ENCODE measurements around the gene GHDC. TPM values are rescaled to one million over a fixed set of nuclear protein-coding genes. Genes with fewer than 3 reads are reported as not detected.

Gene GHDC
- total and polyA plus RNA-seq, 2 of the 13 experiments (the other 11 are each of a cell fraction or from before 2014, with no cell fraction given): 15.4 to 22.5 TPM

- TF ChIP-seq ZSCAN5A (CRISPR knock-in tag; IDR thresholded peaks at IDR 0.05; ENCODE audit: borderline replicate concordance) (0 out of 2 replicates have a peak, but pooled peaks have one; percentile 28), IRX3 (CRISPR knock-in tag; IDR thresholded peaks at IDR 0.05; ENCODE audit: borderline replicate concordance, low read depth) (peak; percentile 87; the same call in 1 of the 2 replicates), PAX8 (CRISPR knock-in tag; IDR thresholded peaks at IDR 0.05; ENCODE audit: borderline replicate concordance) (0 out of 2 replicates have a peak, but pooled peaks have one; percentile 68), AHR (CRISPR knock-in tag; IDR thresholded peaks at IDR 0.05) (peak; percentile 88; the same call in 1 of the 2 replicates), USF2 (IDR thresholded peaks at IDR 0.05; ENCODE audit: low read depth, low read length) (no peak), USF2 (CRISPR knock-in tag; IDR thresholded peaks at IDR 0.05; ENCODE audit: borderline replicate concordance) (no peak), ELF1 (CRISPR knock-in tag; IDR thresholded peaks at IDR 0.05) (0 out of 2 replicates have a peak, but pooled peaks have one; percentile 16), HNRNPUL1 (IDR thresholded peaks at IDR 0.05; ENCODE audit: low read depth, low read length) (no peak), ZNF75D (CRISPR knock-in tag; IDR thresholded peaks at IDR 0.05; ENCODE audit: borderline replicate concordance) (peak; percentile 49; the same call in 1 of the 2 replicates), AHDC1 (CRISPR knock-in tag; IDR thresholded peaks at IDR 0.05; ENCODE audit: borderline replicate concordance) (no peak), KDM5B (CRISPR knock-in tag; IDR thresholded peaks at IDR 0.05; ENCODE audit: borderline replicate concordance) (peak; percentile 93; the same call in 1 of the 2 replicates), CTCF (CRISPR knock-in tag; IDR thresholded peaks at IDR 0.05) (no peak), RELA (CRISPR knock-in tag; IDR thresholded peaks at IDR 0.05) (0 out of 2 replicates have a peak, but pooled peaks have one; percentile 60), ZNF576 (CRISPR knock-in tag; IDR thresholded peaks at IDR 0.05) (no peak), ZNF616 (CRISPR knock-in tag; IDR thresholded peaks at IDR 0.05; ENCODE audit: low read depth) (peak; percentile 86; the same call in 1 of the 2 replicates)
Observed at GRCh38 chr17:42179911-42180410, 14.3 kb downstream of the GHDC start (continued).
